ENCODE measurements around the gene RNF135.
"Not testable (repeated sequence)": the region's sequence is repeated elsewhere in the genome, so short reads cannot be mapped to it uniquely, and the experiment has no call there.

Gene RNF135

DNA sequence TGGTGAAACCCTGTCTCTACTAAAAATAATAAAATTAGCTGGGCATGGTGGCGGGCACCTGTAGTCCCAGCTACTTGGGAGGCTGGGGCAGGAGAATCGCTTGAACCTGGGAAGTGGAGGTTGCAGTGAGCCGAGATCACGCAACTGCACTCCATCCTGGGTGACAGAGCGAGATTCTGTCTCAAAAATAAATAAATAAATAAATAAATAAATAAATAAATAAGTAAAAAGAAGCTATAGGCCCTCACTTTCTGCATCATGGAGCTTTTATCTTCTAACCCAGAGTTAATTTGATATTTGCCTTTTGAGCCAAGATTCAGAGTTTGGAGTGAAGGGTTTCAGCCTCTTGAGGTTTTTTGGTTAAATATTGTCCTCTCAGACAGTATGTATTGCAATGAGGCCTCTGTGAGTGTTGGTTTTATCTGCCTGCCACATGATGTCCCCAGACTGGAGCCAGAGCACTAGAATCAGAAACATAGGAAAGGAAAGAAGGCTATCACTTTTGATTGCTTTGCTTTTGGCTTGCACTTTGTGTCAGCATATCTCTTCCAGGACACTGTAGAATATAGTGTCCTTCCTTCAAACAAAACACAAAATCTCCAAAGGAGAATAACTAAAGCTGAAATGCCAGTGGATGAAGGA, 32.5 kb downstream of the RNF135 start:
- no peak for DNase-seq (ENCODE audit: low read depth)

DNA sequence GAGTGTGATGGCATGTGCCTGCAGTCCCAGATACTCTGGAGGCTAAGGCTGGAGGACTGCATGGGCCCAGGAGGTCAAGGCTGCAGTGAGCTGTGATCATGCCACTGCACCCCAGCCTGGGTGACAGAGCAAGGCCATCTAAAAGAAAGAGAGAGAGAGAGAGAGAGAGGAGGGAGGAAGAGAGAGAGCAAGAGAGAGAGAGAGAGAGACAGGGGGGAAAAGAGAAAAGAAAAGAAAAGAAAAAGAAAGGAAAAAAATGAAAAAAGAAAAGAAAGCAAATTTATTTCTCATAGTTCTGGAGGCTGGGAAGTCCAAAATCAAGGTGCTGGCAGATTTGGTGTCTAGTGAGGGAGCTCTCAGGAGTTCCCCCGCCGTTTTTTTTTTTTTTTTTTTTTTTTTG, 33.3 kb downstream of the RNF135 start:
- no peak for DNase-seq (ENCODE audit: low read depth)

- DNase-seq (ENCODE audit: low read depth) = no peak
These were observed 37.0 kb downstream of the RNF135 start for GRCh38 chr17:31007695-31008373.

- peak; percentile 30 for DNase-seq (ENCODE audit: low read depth)
These were observed 37.7 kb downstream of the RNF135 start for GRCh38 chr17:31008374-31009041.

DNA sequence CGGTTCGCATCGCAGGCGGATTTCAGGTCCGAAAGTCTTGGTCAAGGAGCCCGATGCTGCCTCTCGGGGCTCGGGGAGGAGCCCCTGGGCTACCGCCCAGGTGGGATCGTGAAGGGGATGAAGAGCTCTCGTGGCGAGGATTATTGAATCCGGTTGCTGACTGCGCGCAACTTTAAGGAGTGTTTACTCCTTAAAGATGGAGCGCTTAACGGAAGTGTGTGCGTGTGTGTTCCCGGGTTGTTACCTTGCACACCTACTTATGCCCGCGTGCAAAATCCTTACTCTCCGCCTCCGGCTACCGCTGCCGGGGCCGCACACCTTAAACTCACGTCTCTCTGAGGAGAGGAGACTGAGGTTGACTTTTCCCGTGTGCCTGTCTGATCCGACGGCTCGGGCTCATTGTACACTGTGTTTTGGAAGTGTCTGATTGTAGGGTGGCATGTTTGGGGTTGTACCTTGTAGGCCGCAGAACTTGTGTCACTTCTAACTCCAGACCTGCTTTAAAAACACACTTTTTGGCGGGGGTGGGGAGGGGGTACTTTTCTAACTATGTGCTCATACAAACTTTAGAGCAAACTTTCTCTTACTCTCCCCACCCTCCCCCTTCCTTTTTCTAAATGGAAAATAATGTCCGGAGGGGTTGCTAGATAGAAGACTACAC, 38.3 kb downstream of the RNF135 start:
- not testable (repeated sequence) for DNase-seq (ENCODE audit: low read depth)

- DNase-seq (ENCODE audit: low read depth) = not testable (repeated sequence)
These were observed 39.2 kb downstream of the RNF135 start for GRCh38 chr17:31010014-31010413.

DNA sequence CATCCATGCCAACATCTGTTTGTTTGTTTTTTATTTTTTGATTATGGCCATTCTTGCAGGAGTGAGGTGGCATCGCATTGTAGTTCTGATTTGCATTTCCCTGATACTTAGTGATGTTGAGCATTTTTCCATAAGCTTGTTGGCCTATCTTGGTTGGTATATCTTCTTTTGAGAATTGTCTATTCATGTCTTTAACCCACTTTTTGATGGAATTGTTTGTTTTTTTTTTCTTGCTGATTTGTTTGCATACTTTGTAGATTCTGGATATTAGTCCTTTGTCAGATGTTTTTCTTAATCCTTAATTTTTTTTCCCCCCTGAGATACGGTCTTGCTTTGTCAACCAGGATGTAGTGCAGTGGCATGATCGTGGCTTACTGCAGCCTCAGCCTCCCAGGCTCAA, 43.0 kb downstream of the RNF135 start:
- no peak for DNase-seq (ENCODE audit: low read depth)

- DNase-seq (ENCODE audit: low read depth) = no peak
These were observed 44.8 kb downstream of the RNF135 start for GRCh38 chr17:31015639-31016038.

GRCh38 chr17:31019004-31019403, 48.2 kb downstream of the RNF135 start:
- no peak for DNase-seq (ENCODE audit: low read depth)

DNA sequence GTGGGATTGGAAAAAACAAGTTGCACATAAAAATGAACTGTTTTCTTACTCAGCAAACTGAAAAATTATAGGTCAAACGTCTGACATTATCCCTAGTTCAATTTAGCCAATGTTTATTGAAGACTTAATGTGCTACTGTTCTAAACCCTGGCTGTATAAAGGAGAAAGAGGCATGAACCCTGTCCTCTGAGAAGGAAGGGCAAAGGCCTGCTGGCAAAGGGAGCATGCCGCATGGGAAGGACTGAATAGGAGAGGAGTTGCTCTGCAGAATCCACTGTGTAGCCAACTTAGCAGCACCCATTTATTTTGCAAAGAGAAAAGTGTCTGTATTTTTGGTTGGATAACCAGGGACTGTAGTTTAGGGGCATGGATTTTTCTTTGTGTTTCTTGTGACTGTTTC, 52.3 kb downstream of the RNF135 start:
- DNase-seq (ENCODE audit: low read depth) = not testable (repeated sequence)

DNA sequence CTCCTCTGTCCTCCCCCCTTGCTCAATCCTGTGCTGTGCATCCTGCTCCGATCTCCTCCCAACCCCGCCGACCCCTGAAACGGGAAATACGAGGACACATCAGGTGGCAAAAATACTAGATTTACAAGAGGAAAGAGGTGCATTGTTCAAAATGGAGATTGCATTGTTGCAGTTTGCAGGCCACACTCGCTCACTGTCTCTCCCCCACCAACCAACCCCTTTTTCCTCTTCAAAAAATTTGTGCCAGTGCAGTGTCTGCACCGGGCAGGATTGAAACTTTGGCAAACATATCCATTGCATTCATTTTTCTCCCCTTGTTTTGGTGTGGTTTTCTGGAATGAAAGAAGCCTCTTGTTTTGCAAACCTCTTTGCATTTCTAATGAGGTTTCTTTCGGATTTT, 61.0 kb downstream of the RNF135 start:
- no peak for DNase-seq (ENCODE audit: low read depth)

- not testable (repeated sequence) for DNase-seq (ENCODE audit: low read depth)
These were observed 64.8 kb downstream of the RNF135 start for GRCh38 chr17:31035611-31036010.

- not testable (repeated sequence) for DNase-seq (ENCODE audit: low read depth)
These were observed 70.0 kb downstream of the RNF135 start for GRCh38 chr17:31040837-31041236.

DNA sequence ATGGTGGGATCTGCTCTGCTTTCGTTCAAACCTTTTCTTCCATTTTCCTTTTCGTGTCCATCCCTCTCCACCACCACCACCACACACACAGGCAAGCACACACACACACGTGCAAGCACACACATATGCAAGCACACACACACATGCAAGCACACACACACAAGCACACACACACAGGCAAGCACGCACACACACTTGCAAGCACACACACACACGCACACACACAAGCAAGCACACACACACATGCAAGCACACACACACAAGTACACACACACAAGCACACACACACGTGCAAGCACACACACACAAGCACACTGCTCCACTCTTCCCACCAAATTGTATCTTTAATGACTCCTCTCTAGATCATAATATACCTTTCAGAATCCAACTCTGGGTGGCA, 71.5 kb downstream of the RNF135 start:
- DNase-seq (ENCODE audit: low read depth) = not testable (repeated sequence)

DNA sequence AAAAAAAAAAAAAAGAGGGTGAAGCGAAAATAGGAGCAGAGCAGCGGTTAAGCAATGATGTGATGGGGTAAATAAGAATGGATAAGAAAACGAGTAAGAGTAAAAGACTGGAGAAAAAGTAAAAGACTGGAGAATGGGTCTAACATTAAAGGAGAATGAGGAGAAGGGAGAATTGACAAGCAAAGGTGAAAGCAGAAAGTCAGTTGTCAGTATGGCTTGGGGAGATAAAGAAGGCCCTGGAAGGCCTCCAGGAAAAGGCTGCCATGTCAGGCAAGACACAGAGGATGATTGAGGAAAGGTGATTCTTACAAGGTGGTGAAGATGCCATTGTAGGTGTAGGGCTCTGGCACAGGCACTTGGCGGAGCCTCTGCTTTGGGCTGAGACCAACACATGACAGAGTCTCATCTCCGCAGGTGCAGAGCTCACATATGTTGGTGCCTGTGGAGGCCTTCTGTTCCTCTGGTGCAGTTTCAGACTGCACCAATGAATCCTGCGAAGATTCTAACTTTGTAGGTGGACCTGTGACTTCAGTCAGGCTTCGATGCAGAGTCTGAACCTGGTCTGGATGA, 76.1 kb downstream of the RNF135 start:
- not testable (repeated sequence) for DNase-seq (ENCODE audit: low read depth)

DNA sequence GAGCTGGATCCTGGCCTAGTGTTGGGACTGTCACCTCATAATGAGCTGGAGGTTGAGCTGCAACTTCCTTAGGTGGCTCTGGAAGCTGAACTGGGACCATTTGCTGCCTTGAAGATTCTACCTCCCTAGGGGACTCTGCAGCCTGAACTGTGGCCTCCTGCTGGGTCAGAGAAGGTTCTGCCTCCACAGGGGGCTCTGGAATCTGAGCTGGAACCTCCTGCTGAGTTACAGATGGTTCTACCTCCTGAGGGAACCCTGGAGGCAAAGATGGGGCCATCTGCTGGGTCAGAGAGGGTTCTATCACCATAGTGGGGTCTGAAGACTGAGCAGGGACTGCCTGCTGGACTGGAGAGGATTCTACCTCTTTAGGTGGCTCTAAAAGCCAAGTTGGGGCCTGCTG, 77.3 kb downstream of the RNF135 start:
- no peak for DNase-seq (ENCODE audit: low read depth)

GRCh38 chr17:31048780-31049179, 77.9 kb downstream of the RNF135 start:
- no peak for DNase-seq (ENCODE audit: low read depth)
